GM18502 (cell line): ENCODE data around the gene C16orf74.

Experiments used
- ATAC-seq: cut with Tn5 transposase; IDR thresholded peaks from one replicate; pipeline ENCODE4 v1.9.1; 2021; ENCODE audit warnings: mild to moderate bottlenecking; ENCODE audit not compliant: unreplicated experiment, poor library complexity

Gene C16orf74

GRCh38 chr16:85722128-85722893, 28.6 kb downstream of the C16orf74 start:
- no peak for ATAC-seq

- no peak for ATAC-seq
Measured at GRCh38 chr16:85720302-85720637, 30.6 kb downstream of the C16orf74 start.

- ATAC-seq = no peak
Measured at GRCh38 chr16:85719605-85720301, 31.1 kb downstream of the C16orf74 start.

- ATAC-seq = no peak
Measured at GRCh38 chr16:85718682-85719081, 32.2 kb downstream of the C16orf74 start.

- no peak for ATAC-seq
Measured at GRCh38 chr16:85718153-85718477, 32.8 kb downstream of the C16orf74 start.

- no peak for ATAC-seq
Measured at GRCh38 chr16:85717393-85718152, 33.3 kb downstream of the C16orf74 start.

GRCh38 chr16:85716680-85717038, 34.2 kb downstream of the C16orf74 start:
- no peak for ATAC-seq

- ATAC-seq = no peak
Measured at GRCh38 chr16:85716022-85716679, 34.7 kb downstream of the C16orf74 start.

- no peak for ATAC-seq
Measured at GRCh38 chr16:85715169-85716021, 35.5 kb downstream of the C16orf74 start.

GRCh38 chr16:85712801-85713200, 38.1 kb downstream of the C16orf74 start:
- no peak for ATAC-seq

- no peak for ATAC-seq
Measured at GRCh38 chr16:85711982-85712587, 38.8 kb downstream of the C16orf74 start.

GRCh38 chr16:85710732-85711131, 40.2 kb downstream of the C16orf74 start:
- no peak for ATAC-seq

- ATAC-seq = no peak
Measured at GRCh38 chr16:85709766-85710585, 40.9 kb downstream of the C16orf74 start.

- no peak for ATAC-seq
Measured at GRCh38 chr16:85708338-85708737, 42.6 kb downstream of the C16orf74 start.

- ATAC-seq = no peak
Measured at GRCh38 chr16:85707528-85708095, 43.3 kb downstream of the C16orf74 start.

GRCh38 chr16:85706449-85707034, 44.4 kb downstream of the C16orf74 start:
- ATAC-seq = no peak

- no peak for ATAC-seq
Measured at GRCh38 chr16:85704900-85705846, 45.7 kb downstream of the C16orf74 start.
